HG03571 (cell line): ENCODE results near the gene PRDX6.
"Not testable (repeated sequence)": the region's sequence is repeated elsewhere in the genome, so short reads cannot be mapped to it uniquely, and the experiment has no call there.

ENCODE experiments used
- ATAC-seq: cut with Tn5 transposase; IDR thresholded peaks from one replicate; pipeline ENCODE4 v1.9.1; 2021; ENCODE audit not compliant: unreplicated experiment

Gene PRDX6, protein sequence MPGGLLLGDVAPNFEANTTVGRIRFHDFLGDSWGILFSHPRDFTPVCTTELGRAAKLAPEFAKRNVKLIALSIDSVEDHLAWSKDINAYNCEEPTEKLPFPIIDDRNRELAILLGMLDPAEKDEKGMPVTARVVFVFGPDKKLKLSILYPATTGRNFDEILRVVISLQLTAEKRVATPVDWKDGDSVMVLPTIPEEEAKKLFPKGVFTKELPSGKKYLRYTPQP

DNA sequence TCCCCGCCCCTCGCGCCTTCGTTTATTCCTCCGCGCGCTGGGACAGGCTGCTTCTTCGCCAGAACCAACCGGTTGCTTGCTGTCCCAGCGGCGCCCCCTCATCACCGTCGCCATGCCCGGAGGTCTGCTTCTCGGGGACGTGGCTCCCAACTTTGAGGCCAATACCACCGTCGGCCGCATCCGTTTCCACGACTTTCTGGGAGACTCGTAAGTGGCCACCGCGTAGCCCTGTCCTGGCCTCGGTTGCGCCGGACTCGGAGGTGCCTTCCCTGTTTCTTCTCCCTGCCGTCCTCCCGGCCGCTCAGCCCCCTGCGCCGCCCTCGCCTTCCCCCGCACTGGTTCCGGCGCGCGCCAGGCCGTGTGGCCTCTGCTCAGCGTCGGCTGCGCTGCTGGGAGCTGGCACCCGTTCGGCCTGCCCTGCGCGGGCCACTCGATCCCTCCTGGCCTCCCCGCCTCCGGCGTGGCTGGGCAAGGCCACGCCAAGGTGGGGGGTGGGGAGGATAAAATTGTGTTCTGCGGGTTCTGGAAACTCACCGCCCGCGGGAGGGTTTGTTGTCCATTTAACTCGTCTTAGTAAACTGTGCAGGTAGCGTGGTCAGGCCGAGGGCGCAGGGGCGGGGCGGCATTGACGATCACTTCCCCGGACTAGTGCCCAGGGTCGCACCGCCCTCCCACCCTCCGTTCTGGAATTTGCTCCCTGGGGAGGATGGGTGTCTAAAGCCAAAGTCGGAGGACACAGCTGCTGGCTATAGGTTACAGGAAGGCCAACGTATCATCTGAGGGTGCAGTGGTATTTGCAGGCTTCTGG, at the start of gene PRDX6:
Gene PRDX6, plus strand, starts transcription at position 50 of the 808 bp plus-strand sequence. Its CDS starts 63 bp downstream, at position 113.
- peak; percentile 56 for ATAC-seq

DNA sequence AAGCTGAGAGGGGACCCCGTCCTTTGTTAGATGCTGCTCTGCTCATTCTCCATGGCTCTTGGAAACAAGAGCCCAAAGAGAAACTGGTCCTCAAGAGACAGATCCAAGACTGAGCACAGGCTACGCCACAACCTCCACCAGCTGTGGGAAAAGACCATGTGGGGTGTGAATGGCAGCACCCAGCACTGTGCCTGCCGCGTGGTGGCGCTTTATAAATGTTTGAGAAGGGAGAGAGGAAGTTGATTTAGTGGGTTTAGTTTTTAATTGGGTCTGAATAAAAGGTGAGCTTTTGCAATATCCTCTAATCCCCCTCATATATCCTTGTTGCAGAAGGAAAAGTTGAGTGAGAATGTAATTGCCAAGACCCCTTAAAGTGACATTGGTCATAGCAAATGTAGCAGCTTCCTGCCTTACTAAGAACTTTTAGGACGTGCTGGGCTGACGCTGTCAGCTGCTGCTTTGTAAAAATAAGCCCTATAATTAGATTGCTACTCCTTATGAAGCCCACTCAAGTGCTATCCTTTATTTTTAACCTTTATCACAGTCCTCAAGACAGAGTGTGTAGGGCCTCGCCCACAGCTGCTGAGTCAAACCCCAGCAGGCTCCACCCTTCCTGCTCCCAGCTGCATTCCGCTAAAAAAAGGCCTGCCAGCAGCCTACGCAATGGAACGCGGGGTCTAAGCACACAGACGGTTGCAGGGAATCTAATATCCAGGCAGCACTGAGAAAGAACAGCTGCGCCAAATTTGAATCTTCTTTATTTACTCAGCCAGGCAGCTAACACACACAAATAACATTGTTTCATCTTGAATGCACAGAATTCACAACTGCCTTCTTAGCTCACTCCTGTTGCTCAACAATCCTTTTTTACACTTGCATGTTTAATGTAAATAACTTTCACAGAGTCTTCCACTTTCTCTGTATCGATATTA, 47.4 kb upstream of the PRDX6 start:
- peak; percentile 81 for ATAC-seq

DNA sequence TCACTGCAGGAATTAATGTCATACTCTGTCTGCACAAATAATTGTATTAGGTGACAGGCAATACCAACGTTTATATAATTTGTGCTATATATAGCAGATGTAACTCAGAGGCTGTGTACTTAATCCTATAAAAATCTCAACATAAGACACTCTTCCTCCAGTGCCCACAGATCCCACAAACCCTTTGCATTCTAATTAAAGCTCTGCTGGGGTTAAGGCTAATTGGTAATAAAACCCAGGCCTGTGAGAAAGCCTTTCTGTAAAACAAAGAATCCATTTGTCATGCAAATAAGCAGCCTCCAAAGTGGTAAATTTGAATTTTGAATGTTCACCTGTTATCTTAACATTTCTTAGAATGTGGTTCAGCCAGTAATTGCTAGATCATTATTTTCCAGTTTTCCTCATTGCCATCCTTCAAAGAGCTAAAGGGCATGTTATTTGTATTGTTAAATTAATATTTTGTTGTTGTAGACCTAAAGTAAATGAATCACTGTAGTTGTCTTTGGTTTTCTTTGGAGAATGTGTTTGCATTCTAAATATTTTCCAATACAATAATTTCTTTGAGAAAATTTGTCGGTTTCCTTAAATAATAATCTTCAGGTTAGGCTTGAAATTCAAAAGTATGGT, 46.3 kb upstream of the PRDX6 start:
- no peak for ATAC-seq

DNA sequence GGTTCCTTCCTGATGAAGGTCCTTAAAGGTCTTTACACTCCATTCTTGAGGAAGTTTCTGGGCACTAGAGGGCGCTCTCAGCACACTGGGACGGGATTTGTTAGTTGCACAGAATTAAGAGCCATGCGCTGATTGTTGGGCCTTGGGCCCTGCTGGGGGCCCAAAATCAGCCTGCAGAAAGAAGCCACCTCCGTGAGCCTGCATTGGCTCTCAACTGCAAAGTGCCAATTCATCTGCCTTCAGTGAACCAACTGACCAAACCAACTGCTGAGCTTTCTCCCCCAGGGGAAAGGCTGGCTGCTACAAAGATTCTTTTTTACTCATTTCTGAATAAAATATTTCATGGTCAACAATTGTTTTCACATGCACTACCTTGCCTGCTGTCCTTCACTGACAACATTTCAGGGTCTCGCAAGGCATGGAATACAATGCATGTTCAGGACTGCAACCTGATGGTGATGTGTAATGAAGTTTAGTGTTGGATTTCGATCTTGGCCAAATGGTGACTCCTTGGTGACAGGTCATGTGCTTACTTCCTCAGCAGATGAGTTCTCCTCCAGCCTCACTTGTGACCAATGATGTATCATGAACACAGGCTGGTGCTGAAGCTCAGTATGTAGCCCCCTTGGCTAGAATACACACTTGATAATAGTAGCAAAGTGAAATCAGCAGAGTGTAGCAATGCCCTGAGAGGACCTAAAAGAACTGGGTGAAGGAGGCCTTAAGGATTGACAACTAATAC, 45.7 kb upstream of the PRDX6 start:
- ATAC-seq = peak; percentile 51

DNA sequence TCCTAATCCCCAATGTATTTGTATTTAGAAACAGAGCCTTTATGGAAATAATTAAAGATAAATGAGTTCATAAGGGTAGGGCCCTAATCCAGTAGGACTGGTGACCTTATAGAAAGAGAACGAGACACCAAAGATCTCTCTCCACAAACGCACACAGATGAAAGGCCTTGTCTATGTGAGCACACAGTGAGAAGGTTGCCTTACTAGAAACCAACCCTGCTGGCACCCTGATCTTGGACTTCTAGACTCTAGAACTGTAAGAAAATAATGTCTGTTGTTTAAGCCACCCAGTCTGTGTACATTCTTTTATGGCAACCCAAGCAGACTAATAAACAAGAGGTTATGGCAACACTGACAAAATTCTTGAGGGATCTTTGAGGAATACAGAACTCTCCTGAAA, 44.8 kb upstream of the PRDX6 start:
- ATAC-seq = no peak

DNA sequence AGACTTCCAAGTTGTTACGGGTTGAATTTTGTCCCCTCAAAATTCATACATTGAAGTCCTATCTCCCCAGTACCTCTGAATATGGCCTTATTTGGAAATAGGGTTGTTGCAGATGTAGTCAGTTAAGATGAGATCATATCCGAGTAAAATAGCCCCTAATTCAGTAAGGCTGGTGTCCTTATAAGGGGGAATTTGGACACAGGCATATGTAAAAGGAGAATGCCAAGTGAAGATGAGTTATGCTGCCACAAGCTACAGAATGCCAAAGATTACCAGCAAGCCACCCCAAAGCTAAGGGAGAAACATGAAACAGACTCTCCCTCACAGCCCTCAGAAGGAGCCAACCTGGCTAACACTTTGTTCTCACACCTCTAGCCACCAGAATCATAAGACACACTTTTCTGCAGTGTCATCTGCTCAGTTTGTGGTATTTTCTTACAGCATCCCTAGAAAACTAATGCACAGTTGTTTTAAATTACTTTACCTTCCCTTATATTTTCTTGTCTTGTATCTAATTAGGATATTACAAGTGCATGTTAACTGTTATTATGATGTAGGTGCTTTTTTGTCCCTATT, 43.3 kb upstream of the PRDX6 start:
- ATAC-seq = no peak

DNA sequence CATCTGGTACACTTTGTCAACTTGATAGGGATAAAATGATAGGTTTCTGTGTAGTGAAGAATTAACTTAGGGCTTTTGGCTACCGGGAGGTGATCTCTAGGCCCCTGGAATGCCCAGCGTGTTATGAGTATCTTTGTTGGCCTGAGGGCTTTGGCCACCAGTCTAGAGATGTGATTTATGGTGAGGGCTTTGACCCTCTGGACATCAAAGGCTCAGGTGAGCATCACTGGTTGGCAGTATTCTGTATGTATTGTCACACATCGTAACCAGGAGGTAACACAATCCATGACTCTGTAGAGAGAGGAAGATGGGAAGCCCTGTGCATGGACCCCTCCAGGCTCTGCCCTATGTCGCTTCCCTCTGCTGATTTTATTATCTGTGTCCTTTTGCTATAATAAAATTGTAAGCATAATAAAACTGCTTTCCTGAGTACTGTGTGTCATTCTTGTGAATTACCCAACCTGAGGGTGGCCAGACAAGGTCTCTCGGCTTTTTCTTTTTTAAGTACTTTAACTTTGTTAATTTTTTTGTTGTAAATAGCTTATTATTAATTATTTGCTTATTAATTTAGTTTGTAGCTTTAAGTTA, 40.2 kb upstream of the PRDX6 start:
- no peak for ATAC-seq

DNA sequence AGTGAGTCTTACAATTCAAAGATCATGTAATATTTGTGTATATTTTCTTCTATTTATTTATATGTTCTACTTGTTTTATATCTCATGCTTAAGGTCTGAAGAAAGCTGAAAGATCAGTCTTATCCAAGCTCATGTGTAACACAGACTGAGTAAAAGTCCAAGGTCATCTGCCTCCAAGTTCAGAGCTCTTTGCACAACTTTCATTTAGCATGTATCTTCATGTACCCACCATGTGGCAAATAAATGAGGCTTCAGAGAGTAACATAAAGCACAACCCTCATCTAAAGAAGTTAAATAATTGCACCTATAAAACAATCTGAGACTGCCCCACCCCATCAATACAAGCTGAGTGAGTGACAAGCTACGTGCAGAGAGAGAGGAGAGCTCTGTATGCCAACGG, 38.5 kb upstream of the PRDX6 start:
- no peak for ATAC-seq

DNA sequence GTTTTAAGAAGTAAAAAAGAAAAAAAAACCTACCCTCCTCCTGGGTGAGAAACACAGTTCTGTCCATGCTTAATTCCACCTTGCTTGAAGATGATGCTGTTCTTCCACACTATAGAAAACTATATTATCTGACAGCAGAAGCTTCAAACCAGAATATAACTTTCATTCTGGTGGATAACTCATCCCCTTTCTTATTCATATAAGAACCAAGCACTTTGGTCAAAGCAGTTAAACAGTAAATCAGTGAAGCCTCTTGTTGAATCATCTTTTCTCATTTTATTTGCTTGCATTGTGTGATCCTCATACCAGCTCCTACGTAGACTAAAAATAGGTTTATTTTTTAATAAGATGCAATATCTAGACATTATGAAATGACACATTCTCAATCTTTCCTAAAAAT, 36.7 kb upstream of the PRDX6 start:
- no peak for ATAC-seq

DNA sequence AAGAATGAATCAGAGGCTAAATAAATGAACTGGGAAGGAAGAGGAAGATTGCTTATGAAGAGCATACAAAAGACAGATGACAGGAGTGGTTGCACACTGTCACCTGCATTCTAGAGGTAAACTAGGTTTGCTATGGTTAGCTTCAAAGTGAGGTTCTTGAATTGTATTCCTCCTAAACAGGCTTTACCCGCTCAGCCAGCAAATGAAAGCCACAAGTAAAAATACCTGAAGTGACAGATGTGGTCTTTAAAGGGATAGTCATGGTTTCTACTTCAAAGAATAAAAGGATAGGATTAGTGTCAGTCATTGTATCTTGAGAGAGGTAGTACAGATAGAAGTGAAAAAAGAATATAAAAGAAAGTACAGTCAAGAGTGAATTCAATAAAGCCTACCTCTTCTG, 32.4 kb upstream of the PRDX6 start:
- ATAC-seq = no peak

DNA sequence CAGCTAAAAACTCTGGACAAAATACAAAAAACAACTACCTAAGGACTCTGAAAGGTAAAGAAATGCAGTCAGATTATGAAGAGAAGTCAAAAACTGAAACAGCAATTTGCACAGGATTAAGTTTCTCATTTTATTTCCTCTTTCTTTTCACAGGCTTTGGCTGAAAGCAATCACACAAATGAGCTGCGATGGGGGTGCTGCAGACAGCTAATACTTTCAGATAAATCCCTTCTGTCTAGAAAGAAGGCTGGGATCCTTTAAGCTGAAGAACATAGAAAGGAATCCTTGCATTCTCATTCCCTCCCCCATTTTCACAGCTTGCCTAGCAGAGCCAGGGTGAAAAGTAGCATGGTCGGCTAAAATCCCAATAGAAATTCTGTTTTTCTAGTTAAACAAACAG, 32.0 kb upstream of the PRDX6 start:
- no peak for ATAC-seq

DNA sequence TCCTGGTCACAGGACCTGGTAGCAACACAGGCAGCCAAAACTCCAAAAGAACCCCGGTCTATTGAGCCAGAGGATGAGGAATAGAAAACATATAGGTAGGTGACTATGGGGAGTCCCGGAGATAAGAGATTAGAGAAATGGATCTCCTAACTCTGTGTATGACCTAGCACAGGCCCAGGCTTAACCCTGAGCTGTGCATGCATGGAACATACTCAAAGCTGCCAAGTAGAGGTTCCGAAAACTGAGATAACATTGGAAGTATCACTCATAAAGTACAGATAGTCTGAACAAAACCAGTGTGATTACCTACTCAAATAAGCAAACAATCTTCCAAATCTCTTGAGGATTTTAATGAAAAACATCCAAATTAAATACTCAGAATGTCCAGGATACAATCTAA, 31.5 kb upstream of the PRDX6 start:
- no peak for ATAC-seq

DNA sequence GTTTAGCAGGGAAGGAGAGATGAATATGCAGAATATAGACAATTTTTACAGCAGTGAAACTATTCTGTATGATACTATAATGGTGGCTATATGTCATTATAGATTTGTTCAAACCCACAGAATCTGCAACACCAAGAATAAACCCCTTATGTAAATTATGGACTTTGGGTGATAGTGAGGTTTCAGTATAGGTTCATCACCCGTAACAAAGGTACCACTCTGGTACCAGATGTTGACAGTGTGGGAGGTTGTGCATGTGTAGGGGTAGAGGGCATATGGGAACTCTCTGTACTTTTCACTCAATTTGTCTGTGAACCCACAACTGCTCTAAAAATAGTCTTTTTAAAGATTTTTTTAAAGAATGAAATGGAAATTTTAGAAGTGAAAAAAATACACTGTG, 29.9 kb upstream of the PRDX6 start:
- ATAC-seq = no peak

DNA sequence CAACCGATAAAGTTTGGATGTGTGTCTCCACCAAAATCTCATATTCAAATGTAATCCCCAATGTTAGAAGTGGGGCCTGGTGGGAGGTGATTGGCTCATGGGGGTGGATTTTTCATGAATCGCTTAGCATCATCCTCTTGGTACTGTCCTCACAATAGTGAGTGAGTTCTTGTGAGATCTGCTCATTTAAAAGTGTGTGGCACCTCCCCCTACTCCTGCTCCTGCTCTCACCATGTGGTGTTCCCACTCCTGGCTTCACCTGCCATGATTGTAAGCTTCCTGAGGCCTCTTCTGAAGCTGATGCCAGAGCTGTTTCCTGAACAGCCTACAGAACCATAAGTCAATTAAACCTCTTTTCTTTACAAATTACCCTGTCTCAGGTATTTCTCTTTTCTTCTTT, 28.2 kb upstream of the PRDX6 start:
- no peak for ATAC-seq

DNA sequence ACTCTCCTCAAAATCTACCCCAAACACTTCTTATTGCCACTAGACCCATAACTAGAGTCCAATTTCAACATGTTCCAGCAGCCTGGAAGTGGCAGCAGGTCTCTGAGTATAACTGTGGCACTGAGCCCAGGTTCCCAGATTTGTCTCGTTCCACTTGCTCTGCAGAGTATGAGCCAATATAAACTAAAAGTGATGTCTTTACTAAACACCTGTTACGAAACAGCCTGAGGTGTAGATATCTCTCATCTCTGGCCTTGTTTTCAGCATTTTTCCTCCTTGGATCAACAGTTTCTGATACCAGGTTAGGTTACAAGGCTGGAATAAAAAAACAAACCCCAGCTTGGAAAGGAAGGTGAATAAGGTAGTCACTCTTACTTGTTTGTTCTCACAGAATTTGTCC, 25.2 kb upstream of the PRDX6 start:
- ATAC-seq = no peak

DNA sequence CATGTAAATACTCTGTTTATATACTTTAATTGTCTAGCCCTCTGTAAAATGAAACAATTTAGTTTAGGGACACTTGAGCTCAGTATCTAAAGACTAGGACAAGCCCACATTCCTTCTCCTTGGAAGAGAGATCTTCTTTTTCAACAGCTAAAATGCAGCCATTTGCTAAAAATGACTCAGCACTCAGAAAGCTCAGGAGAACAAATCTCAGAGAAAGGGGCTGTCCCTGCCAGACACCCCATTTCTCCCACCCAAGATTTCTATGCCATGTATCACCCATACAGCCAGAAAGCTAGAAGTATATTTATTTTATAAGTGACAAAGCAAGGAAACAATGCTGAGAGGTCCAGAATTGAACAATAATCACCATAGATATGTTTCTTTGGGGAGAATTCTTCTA, 23.2 kb upstream of the PRDX6 start:
- ATAC-seq = no peak

DNA sequence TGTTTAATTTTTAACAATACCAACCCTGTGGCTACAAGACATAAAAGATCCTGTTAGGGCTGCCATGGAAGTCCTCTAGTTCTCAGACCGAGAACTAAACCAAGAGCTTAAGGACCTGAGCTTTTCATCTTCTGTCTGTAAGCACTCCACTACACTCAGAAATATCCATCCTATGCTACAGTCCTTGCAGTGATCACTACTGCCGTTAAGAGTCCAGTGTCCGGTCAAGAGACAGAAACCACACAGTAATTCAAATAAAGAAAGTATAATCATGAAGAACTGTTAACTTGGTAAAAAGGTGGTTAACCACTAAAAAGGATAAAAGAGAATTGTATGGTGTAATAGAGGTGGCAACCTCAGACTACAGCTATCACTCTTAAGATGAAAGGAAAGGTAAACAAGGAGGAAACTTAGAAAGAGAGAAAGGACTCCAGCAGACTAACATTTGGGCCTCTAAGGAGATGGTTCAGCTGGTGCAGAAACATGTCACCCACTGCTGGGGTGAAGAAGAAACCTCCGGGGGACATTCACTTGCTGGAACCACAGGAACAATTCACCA, 22.1 kb upstream of the PRDX6 start:
- ATAC-seq = no peak

DNA sequence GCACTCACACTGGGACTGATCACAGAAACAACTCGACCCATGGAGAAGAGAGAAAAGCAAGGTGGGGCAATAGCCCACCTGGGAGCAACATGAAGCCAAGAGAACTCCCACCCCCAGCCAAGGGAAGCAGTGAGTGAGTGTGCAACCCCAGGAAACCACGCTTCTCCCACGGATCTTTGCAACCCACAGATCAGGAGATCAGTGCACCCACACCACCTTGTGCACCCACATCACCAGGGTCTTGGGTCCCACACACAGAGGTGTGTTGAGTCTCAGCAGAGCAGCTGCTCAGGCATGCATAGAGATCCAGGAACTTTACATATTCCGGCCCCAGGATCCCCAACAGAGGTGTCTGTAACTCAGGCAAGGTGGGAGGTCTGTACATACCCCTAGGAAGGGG, 17.2 kb upstream of the PRDX6 start:
- ATAC-seq = no peak

DNA sequence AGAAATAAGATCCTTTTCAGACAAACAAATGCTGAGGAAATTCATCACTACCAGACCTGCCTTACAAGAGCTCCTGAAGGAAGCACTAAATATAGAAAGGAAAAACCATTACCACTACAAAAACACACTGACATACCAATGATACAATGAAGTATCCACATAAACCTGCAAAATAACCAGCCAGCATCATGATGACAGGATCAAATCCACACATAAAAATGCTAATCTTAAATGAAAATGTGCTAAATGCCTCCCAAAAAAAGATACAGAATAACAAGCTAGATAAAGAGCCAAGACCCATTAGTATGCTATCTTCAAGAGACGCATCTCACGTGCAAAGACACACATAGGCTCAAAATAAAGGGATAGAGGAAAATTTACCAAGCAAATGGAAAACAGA, 14.5 kb upstream of the PRDX6 start:
- ATAC-seq = not testable (repeated sequence)
